CD4-positive, alpha-beta memory T cell (primary cell): ENCODE data around the gene PSMD14. TPM values are rescaled to one million over a fixed set of nuclear protein-coding genes. Genes with fewer than 3 reads are reported as not detected.
"Not testable (repeated sequence)": the region's sequence is repeated elsewhere in the genome, so short reads cannot be mapped to it uniquely, and the experiment has no call there.

ENCODE experiments used
- CTCF ChIA-PET: fragments of 350-600 bp; sonication (Branson Sonifier 250); formaldehyde crosslinking; loops from one replicate; lab custom pipeline; 2021; ENCODE audit warnings: inconsistent platforms; ENCODE audit not compliant: partially characterized antibody; lab: Charles Lee
- POLR2A ChIA-PET: fragments of 350-600 bp; sonication (Branson Sonifier 250); formaldehyde crosslinking; loops from one replicate; lab custom pipeline; 2021; ENCODE audit not compliant: partially characterized antibody; lab: Charles Lee
- DNase-seq, 5 donors: peaks; one replicate each; pipeline versions ENCODE4 v3.0.0 to v3.0.0-alpha.2; 2020 to 2022; ENCODE audit warnings: mixed read lengths in 1 of 5
- H3K27ac ChIP-seq: one replicate; pipeline ENCODE4 v1.7.0; 2013; ENCODE audit warnings: low read depth, low read length
- H3K27me3 ChIP-seq: 2 replicates; pipeline ENCODE4 v1.7.0; 2013; ENCODE audit warnings: mild to moderate bottlenecking, low read length, moderate library complexity; ENCODE audit not compliant: insufficient read depth
- H3K36me3 ChIP-seq: 2 replicates; pipeline ENCODE4 v1.7.0; 2013; ENCODE audit warnings: mild to moderate bottlenecking, low read length, moderate library complexity; ENCODE audit not compliant: insufficient read depth
- H3K4me1 ChIP-seq: 2 replicates; pipeline ENCODE4 v1.7.0; 2013; ENCODE audit warnings: mild to moderate bottlenecking, low read length, moderate library complexity; ENCODE audit not compliant: insufficient read depth
- H3K4me3 ChIP-seq, 2 donors: one replicate each; pipeline ENCODE4 v1.7.0; 2013; ENCODE audit warnings: low read length in 2 of 2, mild to moderate bottlenecking in 1 of 2
- H3K9me3 ChIP-seq, 2 donors: one replicate each; pipeline ENCODE4 v1.7.0; 2013; ENCODE audit warnings: low read length in 2 of 2, control low read depth in 1 of 2; ENCODE audit not compliant: control insufficient read depth in 1 of 2
- H3K27ac Mint-ChIP-seq, 7 donors: one replicate each; pipeline ENCODE4 v1.8.0; 2020 to 2021; ENCODE audit warnings: mixed read lengths in 7 of 7, mild to moderate bottlenecking in 6 of 7, inconsistent platforms in 3 of 7, moderate library complexity in 3 of 7
- H3K27me3 Mint-ChIP-seq, 2 donors: one replicate each; pipeline ENCODE4 v1.8.0; 2020 to 2021; ENCODE audit warnings: mixed read lengths in 2 of 2
- H3K36me3 Mint-ChIP-seq, 2 donors: one replicate each; pipeline ENCODE4 v1.8.0; 2020 to 2021; ENCODE audit warnings: mixed read lengths in 2 of 2, inconsistent platforms in 1 of 2, mild to moderate bottlenecking in 1 of 2
- H3K4me1 Mint-ChIP-seq, 4 donors: one replicate each; pipeline ENCODE4 v1.8.0; 2020 to 2021; ENCODE audit warnings: mixed read lengths in 4 of 4, mild to moderate bottlenecking in 1 of 4
- H3K4me3 Mint-ChIP-seq, 8 donors: one replicate each; pipeline ENCODE4 v1.8.0; 2020 to 2021; ENCODE audit warnings: mixed read lengths in 8 of 8, mild to moderate bottlenecking in 7 of 8, moderate library complexity in 6 of 8, inconsistent platforms in 3 of 8
- H3K9me3 Mint-ChIP-seq, 8 donors: one replicate each; pipeline ENCODE4 v1.8.0; 2020 to 2021; ENCODE audit warnings: mixed read lengths in 8 of 8, mild to moderate bottlenecking in 5 of 8, inconsistent platforms in 3 of 8, moderate library complexity in 1 of 8
- intact Hi-C: fragments of 100-400 bp; cut with micrococcal nuclease; formaldehyde crosslinking; loops from one replicate; pipeline ENCODE4 v1.15.1; 2023
- polyA plus RNA-seq, 2 donors: library from polyadenylated mRNA; unstranded; fragments of 300-500 nt; fragmentation: Illumina TruSeq; gene quantifications; one replicate each; pipeline ENCODE4 v1.2.3, GENCODE V29; 2021
- total RNA-seq, 2 experiments: library from RNA; stranded (reverse); gene quantifications; one replicate each; pipeline ENCODE4 v1.2.3, GENCODE V29; 2021

PSMD14 gene
- total and polyA plus RNA-seq, 4 experiments from 2014 or later: 14.1 to 95.4 (median 35.5) TPM

DNA sequence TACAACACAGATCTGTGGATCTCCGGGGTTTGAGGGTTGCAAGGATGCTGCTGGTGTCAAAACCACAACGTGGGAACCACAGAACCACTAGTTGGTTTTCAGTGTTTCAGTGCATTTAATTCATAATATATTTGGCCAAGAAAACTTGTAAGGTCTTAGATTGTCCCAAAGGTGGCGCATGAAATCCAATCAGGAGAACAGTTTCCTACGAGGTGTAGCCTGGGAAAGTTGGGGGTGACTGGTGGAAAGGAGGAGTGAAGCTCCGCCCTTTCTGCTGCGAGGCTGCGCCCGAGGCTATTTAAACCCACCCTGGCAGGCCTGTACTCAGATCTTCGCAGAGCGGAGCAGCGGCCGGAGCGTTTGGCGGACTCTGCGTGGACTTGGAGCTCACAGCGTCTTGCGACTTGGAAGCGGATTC, 27.3 kb upstream of the PSMD14 start:
- H3K36me3 ChIP-seq, H3K27me3 Mint-ChIP-seq, H3K27me3 ChIP-seq, H3K27ac Mint-ChIP-seq, H3K4me3 Mint-ChIP-seq, H3K4me3 ChIP-seq, H3K9me3 Mint-ChIP-seq, H3K4me1 ChIP-seq, H3K36me3 Mint-ChIP-seq, H3K9me3 ChIP-seq, H3K27ac ChIP-seq, POLR2A ChIA-PET, intact Hi-C loops, H3K4me1 Mint-ChIP-seq: not testable (repeated sequence)
- peak; percentile 15 to 61 (median 20) for DNase-seq
- CTCF ChIA-PET: interaction anchor here (0.7 kb wide), 1 partner anchor 808 kb away, joined by 3 read pairs; no protein-coding TSS in a partner anchor

DNA sequence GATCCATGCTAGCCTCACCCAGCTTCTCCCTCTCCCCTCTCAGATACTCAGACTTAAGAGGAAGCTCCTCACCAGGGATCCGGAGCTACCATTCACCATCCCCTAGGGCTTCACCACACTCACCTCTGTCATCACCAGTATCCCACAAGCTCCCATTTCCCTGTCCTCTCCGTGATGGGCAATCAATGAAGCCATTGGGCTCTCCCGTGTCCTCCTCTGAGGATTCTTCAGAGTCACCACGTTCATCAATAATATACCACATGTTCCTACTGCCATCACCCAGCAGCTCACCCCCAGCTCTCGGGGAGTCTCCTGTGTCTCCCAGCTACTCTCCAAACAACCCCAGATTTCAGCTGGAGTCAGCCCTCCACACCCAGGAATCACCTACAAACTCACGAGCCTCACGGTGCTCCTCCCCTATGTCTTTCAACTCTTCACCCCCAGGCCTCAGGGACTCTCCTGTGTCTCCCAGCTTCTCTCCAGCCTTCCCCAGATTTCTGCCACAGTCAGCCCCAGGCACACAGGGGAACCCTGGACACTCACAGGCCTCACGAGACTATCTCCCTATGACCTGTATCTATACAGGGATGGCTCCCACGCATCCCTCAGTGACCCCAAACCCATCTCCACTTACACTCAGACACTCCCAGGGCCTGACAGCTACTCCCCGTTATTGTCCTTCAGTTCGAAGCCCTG, 26.5 kb upstream of the PSMD14 start:
- H3K27ac ChIP-seq, intact Hi-C loops, H3K4me1 Mint-ChIP-seq, H3K27me3 Mint-ChIP-seq, DNase-seq, H3K4me3 ChIP-seq, H3K36me3 Mint-ChIP-seq, H3K9me3 ChIP-seq, H3K36me3 ChIP-seq, H3K4me1 ChIP-seq, H3K27me3 ChIP-seq, H3K9me3 Mint-ChIP-seq, H3K4me3 Mint-ChIP-seq, H3K27ac Mint-ChIP-seq, POLR2A ChIA-PET, CTCF ChIA-PET: not testable (repeated sequence)

DNA sequence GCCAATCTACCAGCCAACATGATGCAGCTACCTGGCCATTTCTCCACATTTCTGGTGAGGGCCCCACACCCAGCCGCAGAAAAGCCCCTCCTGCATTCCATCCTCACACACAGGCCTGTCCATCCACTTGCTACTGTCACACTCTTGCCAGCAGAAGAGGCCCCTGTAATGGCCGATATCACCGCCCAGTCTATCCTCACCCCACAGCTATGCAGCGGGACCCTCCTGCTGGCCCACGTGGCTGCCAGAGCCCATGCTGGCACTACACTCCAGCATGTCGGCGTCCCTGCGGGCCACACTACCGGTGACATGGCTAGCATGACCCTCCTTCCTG, 25.9 kb upstream of the PSMD14 start:
- H3K9me3 Mint-ChIP-seq, H3K27me3 Mint-ChIP-seq, H3K36me3 ChIP-seq, H3K4me1 ChIP-seq, CTCF ChIA-PET, H3K9me3 ChIP-seq, intact Hi-C loops, POLR2A ChIA-PET, H3K4me3 ChIP-seq, H3K36me3 Mint-ChIP-seq, H3K4me3 Mint-ChIP-seq, DNase-seq, H3K4me1 Mint-ChIP-seq, H3K27ac Mint-ChIP-seq, H3K27me3 ChIP-seq, H3K27ac ChIP-seq: not testable (repeated sequence)

DNA sequence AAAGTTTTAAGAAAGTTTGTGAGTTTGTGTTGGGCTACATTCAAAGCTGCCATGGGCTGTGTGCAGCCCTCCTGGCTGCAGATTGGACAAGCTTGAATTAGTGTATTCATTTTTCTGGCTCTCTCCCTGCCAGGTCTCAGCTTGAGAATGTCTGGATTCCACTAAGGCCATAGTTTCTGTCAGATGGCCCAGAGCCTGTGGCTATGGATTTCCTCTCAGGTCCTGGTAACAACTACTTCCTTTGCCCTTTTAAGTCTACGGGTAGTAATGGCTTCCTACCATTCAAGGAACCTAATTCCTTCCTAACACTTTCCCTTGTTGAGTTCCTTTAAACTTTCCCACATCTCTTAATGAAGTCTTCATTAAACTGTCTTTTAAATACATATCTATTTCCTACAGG, 24.3 kb upstream of the PSMD14 start:
- peaks cover 10 to 12% of the 10 kb centered on the region in 2 donors for H3K27me3 Mint-ChIP-seq
- no peaks in the 10 kb centered on the region for H3K4me1 Mint-ChIP-seq
- Histone ChIP-seq H3K36me3 (no peaks in the 10 kb centered on the region), H3K9me3 (no peaks in the 10 kb centered on the region), H3K27ac (no peak overlapping the region), H3K4me3 (no peak overlapping the region), H3K27me3 (no peaks in the 10 kb centered on the region), H3K4me1 (peaks cover 10% of the 10 kb centered on the region)
- peaks cover 0 to 4% (median 0%) of the 10 kb centered on the region in 8 donors for H3K9me3 Mint-ChIP-seq
- H3K36me3 Mint-ChIP-seq: no peaks in the 10 kb centered on the region
- POLR2A ChIA-PET: no interaction called here
- CTCF ChIA-PET: interaction anchor here (0.6 to 1.1 kb wide), 2 partner anchors 13 to 25 kb away, joined by 3 read pairs; no protein-coding TSS in a partner anchor
- H3K27ac Mint-ChIP-seq: no peak overlapping the region
- DNase-seq: no peak
- intact Hi-C loops: no loop called here
- H3K4me3 Mint-ChIP-seq: no peak overlapping the region

DNA sequence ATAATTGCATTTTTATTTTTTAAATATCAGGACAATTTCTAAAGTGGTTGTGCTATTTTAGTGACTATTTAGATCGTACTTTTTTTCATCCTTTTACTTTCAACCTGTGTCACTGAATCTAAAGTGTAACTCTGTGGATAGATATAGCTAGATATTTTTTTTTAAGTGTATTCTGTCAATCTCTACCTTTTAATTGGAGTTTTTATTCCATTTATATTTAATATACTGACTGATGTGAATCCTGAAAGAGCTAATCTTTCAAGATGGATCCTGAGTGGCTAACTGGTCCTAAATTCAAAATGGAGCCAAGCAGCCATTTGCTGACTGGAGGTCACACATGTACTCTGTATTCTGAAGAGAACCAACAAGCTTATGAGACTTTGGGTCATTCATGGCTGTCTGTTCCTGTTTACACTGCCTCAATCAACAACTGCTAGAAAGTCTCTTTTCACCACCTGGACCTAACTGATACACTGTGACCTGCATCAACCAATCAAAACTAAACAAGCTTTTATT, 4.6 kb upstream of the PSMD14 start:
- no peak overlapping the region for H3K27ac Mint-ChIP-seq
- ChIA-PET POLR2A (no interaction called here), CTCF (no interaction called here)
- H3K36me3 Mint-ChIP-seq: peaks cover 0 to 8% of the 10 kb centered on the region in 2 donors
- H3K4me3 Mint-ChIP-seq: no peak overlapping the region
- H3K9me3 Mint-ChIP-seq: peaks cover 0 to 15% (median 7%) of the 10 kb centered on the region in 8 donors
- no peak for DNase-seq
- Histone ChIP-seq H3K27ac (no peak overlapping the region), H3K9me3 (no peaks in the 10 kb centered on the region), H3K27me3 (no peaks in the 10 kb centered on the region), H3K4me1 (peaks cover 6% of the 10 kb centered on the region), H3K36me3 (no peaks in the 10 kb centered on the region), H3K4me3 (no peak overlapping the region)
- H3K4me1 Mint-ChIP-seq: peaks cover 6 to 14% (median 11%) of the 10 kb centered on the region in 4 donors
- H3K27me3 Mint-ChIP-seq: peaks cover 9% of the 10 kb centered on the region in 2 donors
- intact Hi-C loops: no loop called here

DNA sequence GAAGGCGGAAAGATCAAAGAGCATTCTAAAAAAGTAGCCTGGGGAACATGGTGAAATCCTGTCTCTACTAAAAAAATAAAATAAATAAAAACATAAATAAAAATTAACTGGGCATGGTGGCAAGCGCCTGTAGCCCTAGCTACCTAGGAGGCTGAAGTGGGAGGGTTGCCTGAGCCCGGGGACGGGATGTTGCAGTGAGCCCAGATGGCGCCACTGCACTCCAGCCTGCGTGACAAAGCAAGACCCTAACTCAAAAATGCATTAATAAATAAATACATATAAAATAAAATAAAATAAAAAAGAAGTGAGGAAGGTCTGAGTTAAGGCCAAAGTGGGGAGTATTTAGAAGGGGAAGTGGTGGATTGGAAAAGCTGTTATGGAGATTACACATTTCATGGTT, 1.3 kb upstream of the PSMD14 start:
- no peak overlapping the region for H3K4me3 ChIP-seq
- peaks cover 0 to 14% of the 10 kb centered on the region in 2 donors for H3K36me3 Mint-ChIP-seq
- peaks cover 2 to 3% of the 10 kb centered on the region in 2 donors for H3K27me3 Mint-ChIP-seq
- intact Hi-C loops: loop anchor here (5.0 kb wide), 3 partner anchors 70 to 1010 kb away; partner anchors contain the start of genes IFIH1 and TBR1
- H3K36me3 ChIP-seq: no peaks in the 10 kb centered on the region
- no peaks in the 10 kb centered on the region for H3K27me3 ChIP-seq
- no peaks in the 10 kb centered on the region for H3K9me3 ChIP-seq
- H3K4me1 Mint-ChIP-seq: peaks cover 23 to 38% (median 28%) of the 10 kb centered on the region in 4 donors
- POLR2A ChIA-PET: interaction anchor here (1.3 kb wide), 1 partner anchor 9 kb away, joined by 5 read pairs; no protein-coding TSS in a partner anchor
- H3K27ac ChIP-seq: no peak overlapping the region
- CTCF ChIA-PET: interaction anchor here (1.6 kb wide), 1 partner anchor 31 kb away, joined by 5 read pairs; no protein-coding TSS in a partner anchor
- peak overlapping the region in 6 of 8 donors; percentile 64 to 98 (median 96) for H3K4me3 Mint-ChIP-seq
- H3K27ac Mint-ChIP-seq: peak overlapping the region in 4 of 7 donors; percentile 34 to 97 (median 62)
- H3K9me3 Mint-ChIP-seq: peaks cover 0 to 15% (median 7%) of the 10 kb centered on the region in 8 donors
- no peak for DNase-seq
- H3K4me1 ChIP-seq: peaks cover 25% of the 10 kb centered on the region

DNA sequence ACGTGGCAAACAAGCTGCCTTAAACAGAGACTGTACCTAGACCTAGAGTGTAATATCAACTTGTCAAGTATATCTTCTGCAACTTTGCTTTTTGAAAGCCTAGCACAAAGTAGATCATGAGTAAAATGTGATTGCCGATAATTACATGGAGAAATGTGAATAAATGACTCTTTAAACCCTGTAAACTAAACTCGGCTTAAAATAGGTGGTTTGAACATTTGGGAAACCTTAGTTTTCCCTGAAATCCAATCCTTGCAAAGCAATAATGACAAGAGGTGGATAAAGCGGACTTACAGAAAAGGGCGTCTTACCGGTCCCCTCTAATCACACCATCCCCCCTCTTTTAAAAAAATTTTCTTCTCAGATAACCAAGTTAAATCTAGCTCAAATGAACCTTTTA, 549 bp upstream of the PSMD14 start:
- Histone ChIP-seq H3K27ac (peak overlapping the region; percentile 90), H3K27me3 (no peaks in the 10 kb centered on the region), H3K36me3 (no peaks in the 10 kb centered on the region), H3K4me1 (peaks cover 25% of the 10 kb centered on the region), H3K4me3 (peak overlapping the region; percentile 87), H3K9me3 (no peaks in the 10 kb centered on the region)
- Mint-ChIP-seq H3K36me3 (peaks cover 2 to 15% of the 10 kb centered on the region in 2 donors), H3K27me3 (peaks cover under 1% of the 10 kb centered on the region in 2 donors), H3K27ac (peak overlapping the region; percentile 91 to 98 (median 97)), H3K9me3 (peaks cover 0 to 12% (median 4%) of the 10 kb centered on the region in 8 donors), H3K4me1 (peaks cover 24 to 44% (median 32%) of the 10 kb centered on the region in 4 donors), H3K4me3 (peak overlapping the region; percentile 86 to 98 (median 96))
- ChIA-PET POLR2A (interaction anchor here (0.6 to 1.9 kb wide), 8 partner anchors 9 to 1595 kb away, joined by 3 to 7 read pairs (median 4); partner anchors contain the start of gene MARCHF7), CTCF (interaction anchor here (0.9 to 1.0 kb wide), 2 partner anchors 62 to 638 kb away, joined by 3 read pairs; no protein-coding TSS in a partner anchor)
- no peak for DNase-seq
- intact Hi-C loops: loop anchor here (1.0 to 5.0 kb wide), 5 partner anchors 70 to 1405 kb away; partner anchors contain the start of genes IFIH1, TANK and TBR1
